ENCODE measurements around the gene GALNTL6. TPM values are rescaled to one million over a fixed set of nuclear protein-coding genes. Genes with fewer than 3 reads are reported as not detected.

GALNTL6 gene
- total RNA-seq, 1 experiment from 2014 or later: not detected

DNA sequence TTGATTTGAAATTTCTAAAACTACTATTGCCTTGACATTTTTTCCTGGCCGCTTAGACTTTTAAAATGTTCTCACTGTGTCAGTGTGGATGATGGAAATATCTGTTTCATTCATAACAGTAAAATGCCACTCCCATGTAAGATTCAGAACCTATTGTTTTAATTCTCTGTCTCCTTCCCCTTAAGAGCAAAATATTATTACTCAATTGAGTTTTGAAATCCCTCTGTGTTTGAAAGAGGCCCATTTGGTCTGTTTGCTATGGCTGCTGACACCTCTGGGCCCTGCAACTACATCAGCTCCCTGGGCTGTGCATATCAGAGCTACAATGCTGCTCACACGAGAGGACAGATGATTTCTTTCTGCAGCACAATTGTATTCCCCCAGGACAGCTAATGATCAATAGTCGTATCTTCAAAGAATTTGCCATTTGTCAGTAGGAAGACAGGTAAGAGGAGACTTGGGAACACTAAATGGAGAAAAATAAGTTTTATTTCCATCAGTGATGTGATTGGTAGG is 967.4 kb downstream of the GALNTL6 start:
- Histone ChIP-seq H3K9ac (ENCODE audit: extremely low read depth, insufficient read length, low read length) (no peak overlapping the region), H2BK15ac (ENCODE audit: low read depth, low read length) (no peak overlapping the region), H3K27me3 (ENCODE audit: insufficient read depth, low read length) (no peaks in the 10 kb centered on the region), H3K4me1 (ENCODE audit: insufficient read depth, low read length) (no peaks in the 10 kb centered on the region), H3T11ph (ENCODE audit: low read length) (no peak overlapping the region), H3K79me1 (ENCODE audit: insufficient read depth, low read depth, low read length, poor library complexity, severe bottlenecking) (no peaks in the 10 kb centered on the region), H3K27ac (ENCODE audit: insufficient read length, low read depth, low read length) (no peak overlapping the region), H2AFZ (ENCODE audit: low read length) (no peak overlapping the region), H4K8ac (replicated peaks; ENCODE audit: insufficient read length, low read depth, low read length) (no peak overlapping the region), H2AK5ac (ENCODE audit: insufficient read length, low read length) (no peak overlapping the region), H2BK120ac (ENCODE audit: low read depth, low read length, poor library complexity, severe bottlenecking) (no peak overlapping the region), H3K9me3 (ENCODE audit: control insufficient read depth, low read depth, low read length) (no peaks in the 10 kb centered on the region), H2BK12ac (ENCODE audit: insufficient read length, low read depth, low read length) (no peak overlapping the region), H3K18ac (ENCODE audit: insufficient read length, low read depth, low read length) (no peak overlapping the region), H4K20me1 (ENCODE audit: control insufficient read depth, insufficient read depth, insufficient read length) (no peaks in the 10 kb centered on the region), H3K4ac (ENCODE audit: low read depth, low read length) (no peak overlapping the region), H3K56ac (ENCODE audit: insufficient read length, low read depth, low read length) (no peak overlapping the region), H4K5ac (ENCODE audit: insufficient read length, low read depth, low read length) (no peak overlapping the region), H3K79me2 (ENCODE audit: insufficient read depth, low read length) (no peaks in the 10 kb centered on the region), H3K23ac (ENCODE audit: insufficient read length, low read depth, low read length) (no peak overlapping the region), H4K91ac (ENCODE audit: insufficient read length, low read depth, low read length) (no peak overlapping the region), H3K14ac (ENCODE audit: insufficient read depth, low read length) (no peak overlapping the region), H2BK20ac (ENCODE audit: low read depth, low read length, poor library complexity, severe bottlenecking) (no peak overlapping the region), H3K23me2 (ENCODE audit: insufficient read length, low read depth, low read length, poor library complexity, severe bottlenecking) (no peaks in the 10 kb centered on the region), H3K4me2 (ENCODE audit: insufficient read depth, insufficient read length, low read length) (no peak overlapping the region), H2BK5ac (ENCODE audit: insufficient read length, low read length) (no peak overlapping the region)
- H3K27me3 Mint-ChIP-seq (ENCODE audit: low read depth): no peaks in the 10 kb centered on the region
- no peak overlapping the region for H3K4me3 Mint-ChIP-seq
- no peaks in the 10 kb centered on the region for H3K36me3 Mint-ChIP-seq (ENCODE audit: insufficient read depth in 1 of 3, low read depth in 3 of 3)
- H3K27ac Mint-ChIP-seq: no peak overlapping the region
- no peaks in the 10 kb centered on the region for H3K4me1 Mint-ChIP-seq
- TF ChIP-seq CTCF (conservative IDR thresholded peaks at IDR 0.05): no peak
- DNase-seq: no peak
- no peaks in the 10 kb centered on the region for H3K9me3 Mint-ChIP-seq
- no CpG with 5 or more reads among the region's 3 CpGs for WGBS (ENCODE audit: extremely low coverage, insufficient read length, low lambda C conversion rate)
